Measurements from ENCODE around the gene MVD. TPM values are rescaled to one million over a fixed set of nuclear protein-coding genes. Genes with fewer than 3 reads are reported as not detected.
A peak's percentile ranks its signal among the peaks of the same experiment; 100 is the strongest.

The MVD gene
- total RNA-seq, 4 donors from 2014 or later, result 20.7 to 52.5 (median 43.2) TPM

- no peak overlapping the region for H3K4me3 ChIP-seq (replicated peaks in 1 of 3)
- 71 to 75% methylated on average over 17 of the region's 17 CpGs for WGBS, 2 donors
- no peaks in the 10 kb centered on the region for H3K9me3 ChIP-seq
- no peaks in the 10 kb centered on the region for H3K27me3 ChIP-seq
- intact Hi-C loops (cut with DNase I), result no loop called here
- H3K27ac ChIP-seq, result no peak overlapping the region
- TF ChIP-seq POLR2A (IDR thresholded peaks at IDR 0.05) (no peak), CTCF (IDR thresholded peaks at IDR 0.05) (no peak)
- peaks cover 22 to 30% of the 10 kb centered on the region in 2 donors for H3K36me3 ChIP-seq
- no peaks in the 10 kb centered on the region for H3K4me1 ChIP-seq
- peak; percentile 55 to 67 for DNase-seq
These were observed 56.6 kb downstream of the MVD start for GRCh38 chr16:88606148-88606757.

GRCh38 chr16:88605186-88606147 lies 57.4 kb downstream of the MVD start:
- H3K4me3 ChIP-seq (replicated peaks in 1 of 3), result no peak overlapping the region
- DNase-seq, result peak; percentile 45 to 66
- no peaks in the 10 kb centered on the region for H3K27me3 ChIP-seq
- intact Hi-C loops (cut with DNase I), result no loop called here
- peaks cover 14 to 26% of the 10 kb centered on the region in 2 donors for H3K36me3 ChIP-seq
- no peaks in the 10 kb centered on the region for H3K9me3 ChIP-seq
- 61 to 66% methylated on average over 16 to 20 of the region's 20 CpGs for WGBS, 2 donors
- H3K27ac ChIP-seq, result no peak overlapping the region
- H3K4me1 ChIP-seq, result peaks cover 0 to 5% of the 10 kb centered on the region in 2 donors
- TF ChIP-seq POLR2A (IDR thresholded peaks at IDR 0.05) (no peak), CTCF (IDR thresholded peaks at IDR 0.05) (no peak)

GRCh38 chr16:88602091-88602490 lies 60.8 kb downstream of the MVD start:
- Histone ChIP-seq H3K4me3 (replicated peaks in 1 of 3) (no peak overlapping the region), H3K9me3 (no peaks in the 10 kb centered on the region), H3K36me3 (peaks cover 18 to 32% of the 10 kb centered on the region in 2 donors), H3K27ac (no peak overlapping the region), H3K27me3 (no peaks in the 10 kb centered on the region), H3K4me1 (peaks cover 0 to 16% of the 10 kb centered on the region in 2 donors)
- 66 to 95% methylated on average over 4 to 6 of the region's 7 CpGs for WGBS, 2 donors
- intact Hi-C loops (cut with DNase I), result no loop called here
- no peak for TF ChIP-seq CTCF (IDR thresholded peaks at IDR 0.05)
- TF ChIP-seq POLR2A (IDR thresholded peaks at IDR 0.05), result no peak
- DNase-seq, result peak in 1 of 2 donors; percentile 22

Other genes starting within 250 kb of the MVD start
- 1 to 10 TPM; 1.9 to 5.3 (median 3.4) TPM for gene ZFPM1, start 209.8 kb downstream of the MVD start, total RNA-seq
- gene ZC3H18, start 92.7 kb downstream of the MVD start, total RNA-seq, result 10 to 100 TPM; 14.8 to 25.5 (median 20.9) TPM
- not detected for gene IL17C, start 24.5 kb downstream of the MVD start, total RNA-seq
- 100 to 1,000 TPM; 199 to 475 (median 339) TPM for gene CYBA, start 12.0 kb downstream of the MVD start, total RNA-seq
- gene SNAI3, start 23.4 kb upstream of the MVD start, total RNA-seq, result 1 to 10 TPM in 3 of 4 donors, under 1 TPM in 1; 0.33 to 1.3 (median 1.3) TPM
- gene RNF166, start 43.3 kb upstream of the MVD start, total RNA-seq, result 10 to 100 TPM; 12.5 to 26.8 (median 19.1) TPM
- gene CTU2, start 43.4 kb upstream of the MVD start, total RNA-seq, result 10 to 100 TPM in 2 of 4 donors, 1 to 10 TPM in 2; 7.7 to 21.2 (median 13.6) TPM
- gene PIEZO1, start 122.1 kb upstream of the MVD start, total RNA-seq, result 100 to 1,000 TPM in 3 of 4 donors, 10 to 100 TPM in 1; 81.2 to 145 (median 113) TPM
- gene CDT1, start 140.7 kb upstream of the MVD start, total RNA-seq, result 1 to 10 TPM in 2 of 4 donors, under 1 TPM in 2; 0.33 to 1.8 (median 0.99) TPM
- 100 to 1,000 TPM in 3 of 4 donors, 10 to 100 TPM in 1; 88.9 to 182 (median 118) TPM for gene APRT, start 148.8 kb upstream of the MVD start, total RNA-seq
- 10 to 100 TPM; 14.4 to 41.9 (median 33.0) TPM for gene GALNS, start 193.9 kb upstream of the MVD start, total RNA-seq
- 10 to 100 TPM; 18.9 to 50.4 (median 43.8) TPM for gene TRAPPC2L, start 194.0 kb upstream of the MVD start, total RNA-seq
- not detected for gene PABPN1L, start 203.6 kb upstream of the MVD start, total RNA-seq

All from thyroid gland (tissue), 4 donors.